T1000 (cell line): ENCODE data around the gene TXNRD3.

ENCODE experiments used
- DNase-seq: peaks from one replicate; lab custom pipeline; 2025; ENCODE audit warnings: mixed read lengths; lab: John Stamatoyannopoulos, UW

TXNRD3 gene

GRCh38 chr3:126672340-126672739 lies 17.4 kb upstream of the TXNRD3 start:
- DNase-seq = no peak

- DNase-seq = no peak
Observed at GRCh38 chr3:126671521-126671920, 16.6 kb upstream of the TXNRD3 start.

GRCh38 chr3:126668450-126669401 lies 13.8 kb upstream of the TXNRD3 start:
- DNase-seq = no peak

- no peak for DNase-seq
Observed at GRCh38 chr3:126667631-126668449, 12.9 kb upstream of the TXNRD3 start.

- DNase-seq = no peak
Observed at GRCh38 chr3:126666658-126667528, 12.0 kb upstream of the TXNRD3 start.

- DNase-seq = no peak
Observed at GRCh38 chr3:126665959-126666657, 11.2 kb upstream of the TXNRD3 start.

GRCh38 chr3:126665221-126665936 lies 10.5 kb upstream of the TXNRD3 start:
- DNase-seq = no peak

- DNase-seq = no peak
Observed at GRCh38 chr3:126664591-126665214, 9.8 kb upstream of the TXNRD3 start.

GRCh38 chr3:126663750-126664149 lies 8.8 kb upstream of the TXNRD3 start:
- DNase-seq = no peak

- DNase-seq = no peak
Observed at GRCh38 chr3:126663257-126663656, 8.3 kb upstream of the TXNRD3 start.

GRCh38 chr3:126661532-126662364 lies 6.8 kb upstream of the TXNRD3 start:
- DNase-seq = no peak

GRCh38 chr3:126659915-126660886 lies 5.3 kb upstream of the TXNRD3 start:
- no peak for DNase-seq

- no peak for DNase-seq
Observed at GRCh38 chr3:126658584-126658983, 3.7 kb upstream of the TXNRD3 start.

GRCh38 chr3:126657901-126658300 lies 3.0 kb upstream of the TXNRD3 start:
- no peak for DNase-seq

GRCh38 chr3:126656371-126657134 lies 1.6 kb upstream of the TXNRD3 start:
- no peak for DNase-seq

GRCh38 chr3:126655887-126656286 lies 963 bp upstream of the TXNRD3 start:
- DNase-seq = no peak

GRCh38 chr3:126649556-126650092 lies 5.3 kb downstream of the TXNRD3 start:
- no peak for DNase-seq
